Sigmoid colon (tissue), 7 donors: ENCODE results near the gene TMEM255B. TPM values are rescaled to one million over a fixed set of nuclear protein-coding genes. Genes with fewer than 3 reads are reported as not detected.

Experiments used
- DNase-seq: peaks from one replicate; pipeline ENCODE4 v3.0.0-alpha.2; 2019
- H3K27ac ChIP-seq, 4 donors: fragments of 200-600 bp; sonication (generic); one replicate each; pipeline ENCODE4 v1.5.1; 2016 to 2019; ENCODE audit warnings: mild to moderate bottlenecking in 1 of 4
- H3K27me3 ChIP-seq, 3 donors: fragments of 200-600 bp; sonication (generic); one replicate each; pipeline ENCODE4 v1.5.1; 2019; ENCODE audit warnings: mild to moderate bottlenecking in 1 of 3
- H3K36me3 ChIP-seq, 4 donors: fragments of 200-600 bp; sonication (generic); one replicate each; pipeline ENCODE4 v1.5.1; 2016 to 2019
- H3K4me1 ChIP-seq, 4 donors: fragments of 200-600 bp; sonication (generic); one replicate each; pipeline ENCODE4 v1.5.1; 2017 to 2019
- H3K4me3 ChIP-seq, 4 donors: fragments of 200-600 bp; sonication (generic); one replicate each; pipeline ENCODE4 v1.5.1; 2017 to 2019; ENCODE audit warnings: mild to moderate bottlenecking in 2 of 4, moderate library complexity in 1 of 4
- H3K9me3 ChIP-seq, 4 donors: fragments of 200-600 bp in 3 of 4; sonication (generic) in 3 of 4; one replicate each; pipeline versions ENCODE4 v1.5.1 to v1.6.1; 2013 to 2019
- CTCF ChIP-seq, 4 experiments: fragments of 450-650 bp in 3 of 4; fragments of 200-600 bp in 1 of 4; IDR thresholded peaks; one replicate each; pipeline ENCODE4 v1.5.1; 2016 to 2019; ENCODE audit warnings: antibody characterized with exemption in 4 of 4, mild to moderate bottlenecking in 3 of 4, moderate library complexity in 2 of 4
- EP300 ChIP-seq, 4 donors: sonication (generic); formaldehyde crosslinking; IDR thresholded peaks; one replicate each; pipeline ENCODE4 v1.6.1; 2017; ENCODE audit warnings: antibody characterized with exemption in 4 of 4
- POLR2A ChIP-seq, 2 donors: fragments of 450-650 bp; IDR thresholded peaks; one replicate each; pipeline ENCODE4 v1.6.1; 2016; ENCODE audit warnings: antibody characterized with exemption in 2 of 2, mild to moderate bottlenecking in 2 of 2, moderate library complexity in 2 of 2
- POLR2AphosphoS5 ChIP-seq, 4 donors: sonication (generic); formaldehyde crosslinking; IDR thresholded peaks; one replicate each; pipeline ENCODE4 v1.6.1; 2017; ENCODE audit warnings: antibody characterized with exemption in 4 of 4
- WGBS, 2 donors: extraction: QIAGEN DNeasy Blood & Tissue Kit; methylation state at CpG; one replicate each; pipeline ENCODE4 v1.1.7; 2013; 5-methylcytosine and 5-hydroxymethylcytosine counted together
- intact Hi-C: fragments of 100-400 bp; cut with DNase I; formaldehyde crosslinking; loops from one replicate; pipeline ENCODE4 v1.15.1; 2023
- polyA plus RNA-seq, 3 donors: library from polyadenylated mRNA; stranded (reverse); fragments of 200-250 nt; gene quantifications; one replicate each; pipeline ENCODE4 v1.2.3, GENCODE V29; 2013
- total RNA-seq, 4 donors: library from RNA; depleted of rRNA; stranded (reverse); fragments of >200 nt; gene quantifications; one replicate each; pipeline ENCODE4 v1.1.0, GENCODE V29; 2016
- donor health status: healthy with polysubstance abuse.
- donor health status: Bipolar disorder and iron deficiency.
- donor health status: healthy.

TMEM255B gene
- total and polyA plus RNA-seq, 7 donors: 0.60 to 11.1 (median 4.3) TPM

GRCh38 chr13:113819341-113819730 is 60.3 kb downstream of the TMEM255B start:
- H3K9me3 ChIP-seq: no peaks in the 10 kb centered on the region
- WGBS, 2 donors: 79 to 90% methylated on average over 13 of the region's 13 CpGs
- H3K4me1 ChIP-seq: peaks cover 0 to 63% (median 51%) of the 10 kb centered on the region in 4 donors
- TF ChIP-seq EP300 (IDR thresholded peaks at IDR 0.05) (no peak), POLR2A (IDR thresholded peaks at IDR 0.05) (no peak)
- H3K27ac ChIP-seq: peak overlapping the region in 2 of 4 donors; percentile 88 to 89
- DNase-seq: no peak
- peaks cover 0 to 15% (median 4%) of the 10 kb centered on the region in 4 donors for H3K36me3 ChIP-seq
- H3K27me3 ChIP-seq: no peaks in the 10 kb centered on the region
- intact Hi-C loops: no loop called here
- H3K4me3 ChIP-seq: no peak overlapping the region

GRCh38 chr13:113819731-113820715 is 61.0 kb downstream of the TMEM255B start:
- DNase-seq: no peak
- H3K36me3 ChIP-seq: peaks cover 0 to 15% (median 4%) of the 10 kb centered on the region in 4 donors
- peak overlapping the region; percentile 79 to 89 (median 84) for H3K27ac ChIP-seq

GRCh38 chr13:113820813-113821651 is 62.0 kb downstream of the TMEM255B start:
- Histone ChIP-seq H3K36me3 (peaks cover 0 to 21% (median 6%) of the 10 kb centered on the region in 4 donors), H3K9me3 (no peaks in the 10 kb centered on the region), H3K27me3 (no peaks in the 10 kb centered on the region), H3K27ac (peak overlapping the region; percentile 79 to 89 (median 84)), H3K4me1 (peaks cover 0 to 57% (median 47%) of the 10 kb centered on the region in 4 donors), H3K4me3 (peak overlapping the region; percentile 18 to 50 (median 36))
- DNase-seq: peak; percentile 96
- intact Hi-C loops: loop anchor here (2.0 to 5.0 kb wide), 2 partner anchors 16 to 246 kb away; no protein-coding TSS in a partner anchor
- 68 to 77% methylated on average over 54 of the region's 54 CpGs for WGBS, 2 donors
- TF ChIP-seq EP300 (IDR thresholded peaks at IDR 0.05): peak in 3 of 4 donors; percentile 14 to 71 (median 49)
- no peak for TF ChIP-seq CTCF (IDR thresholded peaks at IDR 0.05)
- no peak for TF ChIP-seq POLR2A (IDR thresholded peaks at IDR 0.05)
- TF ChIP-seq POLR2AphosphoS5 (IDR thresholded peaks at IDR 0.05): peak; percentile 69 to 89 (median 80)

More at GRCh38 chr13:113819731-113820715, 61.0 kb downstream of the TMEM255B start:
- H3K4me1 ChIP-seq: peaks cover 0 to 63% (median 51%) of the 10 kb centered on the region in 4 donors
- peak overlapping the region in 3 of 4 donors; percentile 33 to 50 (median 40) for H3K4me3 ChIP-seq
- 85 to 86% methylated on average over 52 of the region's 52 CpGs for WGBS, 2 donors
- TF ChIP-seq POLR2AphosphoS5 (IDR thresholded peaks at IDR 0.05): peak in 1 of 4 donors; percentile 4
- no peak for TF ChIP-seq EP300 (IDR thresholded peaks at IDR 0.05)
- H3K9me3 ChIP-seq: no peaks in the 10 kb centered on the region
- intact Hi-C loops: loop anchor here (2.0 to 5.0 kb wide), 2 partner anchors 17 to 247 kb away; no protein-coding TSS in a partner anchor
- no peaks in the 10 kb centered on the region for H3K27me3 ChIP-seq

- 93 to 94% methylated on average over 24 of the region's 24 CpGs for WGBS, 2 donors
- DNase-seq: no peak
- Histone ChIP-seq H3K27me3 (no peaks in the 10 kb centered on the region), H3K4me3 (peak overlapping the region in 1 of 4 donors; percentile 40), H3K4me1 (peaks cover 0 to 49% (median 39%) of the 10 kb centered on the region in 4 donors), H3K36me3 (peaks cover 0 to 26% (median 9%) of the 10 kb centered on the region in 4 donors), H3K9me3 (no peaks in the 10 kb centered on the region), H3K27ac (peak overlapping the region; percentile 79 to 89 (median 84))
- TF ChIP-seq POLR2AphosphoS5 (IDR thresholded peaks at IDR 0.05): no peak
- no peak for TF ChIP-seq CTCF (IDR thresholded peaks at IDR 0.05)
- no peak for TF ChIP-seq EP300 (IDR thresholded peaks at IDR 0.05)
- TF ChIP-seq POLR2A (IDR thresholded peaks at IDR 0.05): no peak
- intact Hi-C loops: loop anchor here (2.0 to 5.0 kb wide), 2 partner anchors 15 to 245 kb away; no protein-coding TSS in a partner anchor
Observed at GRCh38 chr13:113821847-113822246, 62.8 kb downstream of the TMEM255B start.

GRCh38 chr13:113822266-113822665 is 63.2 kb downstream of the TMEM255B start:
- H3K27me3 ChIP-seq: no peaks in the 10 kb centered on the region
- intact Hi-C loops: loop anchor here (5.0 kb wide), 1 partner anchor 245 kb away; no protein-coding TSS in a partner anchor
- WGBS, 2 donors: 96% methylated on average over 12 of the region's 12 CpGs
- peaks cover 0 to 45% (median 37%) of the 10 kb centered on the region in 4 donors for H3K4me1 ChIP-seq
- TF ChIP-seq CTCF (IDR thresholded peaks at IDR 0.05) (no peak), POLR2A (IDR thresholded peaks at IDR 0.05) (no peak)
- no peak overlapping the region for H3K4me3 ChIP-seq
- H3K27ac ChIP-seq: peak overlapping the region in 2 of 4 donors; percentile 88 to 89
- no peaks in the 10 kb centered on the region for H3K9me3 ChIP-seq
- peaks cover 0 to 30% (median 13%) of the 10 kb centered on the region in 4 donors for H3K36me3 ChIP-seq
- no peak for DNase-seq
